Omental fat pad (tissue), 4 donors: ENCODE measurements around the gene MLST8. TPM values are rescaled to one million over a fixed set of nuclear protein-coding genes. Genes with fewer than 3 reads are reported as not detected.
"Not testable (repeated sequence)": the region's sequence is repeated elsewhere in the genome, so short reads cannot be mapped to it uniquely, and the experiment has no call there.

Source experiments
- ATAC-seq: fragments of 150-250 bp; one replicate; pipeline ENCODE4 v1.9.1; 2016; ENCODE audit warnings: mild to moderate bottlenecking, moderate library complexity; ENCODE audit not compliant: low FRiP score
- DNase-seq: peaks from one replicate; pipeline ENCODE4 v3.0.0-alpha.2; 2019; ENCODE audit warnings: low spot score
- CTCF ChIP-seq, 3 donors: fragments of 450-650 bp; IDR thresholded peaks; one replicate each; pipeline ENCODE4 v1.5.1; 2016 to 2017; ENCODE audit warnings: antibody characterized with exemption in 3 of 3, mild to moderate bottlenecking in 3 of 3, moderate library complexity in 2 of 3
- total RNA-seq, 4 donors: library from RNA; depleted of rRNA; stranded (reverse); fragments of >200 nt; gene quantifications; one replicate each; pipeline ENCODE4 v1.1.0, GENCODE V29; 2016

MLST8 gene
- total RNA-seq, 4 donors from 2014 or later = 29.8 to 44.6 (median 34.6) TPM

- no peak for DNase-seq
- ATAC-seq = no peak
- TF ChIP-seq CTCF (IDR thresholded peaks at IDR 0.05) = no peak
Observed at GRCh38 chr16:2238838-2239675, 33.8 kb downstream of the MLST8 start.

- ATAC-seq, DNase-seq: not testable (repeated sequence)
Observed at GRCh38 chr16:2240331-2240730, 35.1 kb downstream of the MLST8 start.

- DNase-seq (no peak), ATAC-seq (no peak)
- no peak for TF ChIP-seq CTCF (IDR thresholded peaks at IDR 0.05)
Observed at GRCh38 chr16:2242598-2242997, 37.3 kb downstream of the MLST8 start.

- no peak for TF ChIP-seq CTCF (IDR thresholded peaks at IDR 0.05)
- DNase-seq (no peak), ATAC-seq (no peak)
Observed at GRCh38 chr16:2243031-2243528, 37.8 kb downstream of the MLST8 start.

GRCh38 chr16:2243781-2244180, 38.5 kb downstream of the MLST8 start:
- ATAC-seq = no peak
- DNase-seq = no peak
- TF ChIP-seq CTCF (IDR thresholded peaks at IDR 0.05) = no peak

GRCh38 chr16:2244301-2244700, 39.0 kb downstream of the MLST8 start:
- TF ChIP-seq CTCF (IDR thresholded peaks at IDR 0.05) = no peak
- ATAC-seq (no peak), DNase-seq (no peak)

GRCh38 chr16:2244926-2245795, 39.9 kb downstream of the MLST8 start:
- DNase-seq (no peak), ATAC-seq (no peak)
- TF ChIP-seq CTCF (IDR thresholded peaks at IDR 0.05) = no peak
